ENCODE data around the gene OPRD1.
"Not testable (repeated sequence)": the region's sequence is repeated elsewhere in the genome, so short reads cannot be mapped to it uniquely, and the experiment has no call there.

OPRD1 gene

GRCh38 chr1:28836421-28836956, 24.5 kb downstream of the OPRD1 start:
- Histone ChIP-seq H3K4me2 (ENCODE audit: low read length) (no peak overlapping the region), H4K20me1 (ENCODE audit: insufficient read depth, low read length) (no peaks in the 10 kb centered on the region), H3K4me3 (ENCODE audit: low read length) (no peak overlapping the region), H3K9me3 (ENCODE audit: insufficient read depth, low read length) (no peaks in the 10 kb centered on the region), H2AFZ (ENCODE audit: low read depth, low read length) (no peak overlapping the region), H3K27me3 (ENCODE audit: low read depth, low read length) (no peaks in the 10 kb centered on the region), H3K27ac (ENCODE audit: low read length) (no peak overlapping the region), H3K9ac (ENCODE audit: low read length) (no peak overlapping the region), H3K4me1 (ENCODE audit: low read length) (no peaks in the 10 kb centered on the region), H3K36me3 (replicated peaks; ENCODE audit: low read depth, low read length) (no peaks in the 10 kb centered on the region), H3K79me2 (ENCODE audit: low read length) (no peaks in the 10 kb centered on the region)
- TF ChIP-seq EZH2phosphoT487 (IDR thresholded peaks at IDR 0.05; ENCODE audit: low read depth) (no peak), CTCF (IDR thresholded peaks at IDR 0.05; ENCODE audit: low read depth, low read length) (no peak)

- Histone ChIP-seq H3K27ac (ENCODE audit: low read length) (no peak overlapping the region), H3K36me3 (replicated peaks; ENCODE audit: low read depth, low read length) (no peaks in the 10 kb centered on the region), H3K4me2 (ENCODE audit: low read length) (no peak overlapping the region), H3K9ac (ENCODE audit: low read length) (no peak overlapping the region), H2AFZ (ENCODE audit: low read depth, low read length) (no peak overlapping the region), H3K4me3 (ENCODE audit: low read length) (no peak overlapping the region), H4K20me1 (ENCODE audit: insufficient read depth, low read length) (no peaks in the 10 kb centered on the region), H3K27me3 (ENCODE audit: low read depth, low read length) (no peaks in the 10 kb centered on the region), H3K79me2 (ENCODE audit: low read length) (no peaks in the 10 kb centered on the region), H3K4me1 (ENCODE audit: low read length) (no peaks in the 10 kb centered on the region; the same call in 1 of the 2 replicates), H3K9me3 (ENCODE audit: insufficient read depth, low read length) (no peaks in the 10 kb centered on the region)
- TF ChIP-seq EZH2phosphoT487 (IDR thresholded peaks at IDR 0.05; ENCODE audit: low read depth) (no peak), CTCF (IDR thresholded peaks at IDR 0.05; ENCODE audit: low read depth, low read length) (no peak)
These were observed 29.1 kb downstream of the OPRD1 start for GRCh38 chr1:28840928-28841544.

GRCh38 chr1:28845786-28846543, 34.0 kb downstream of the OPRD1 start:
- TF ChIP-seq EZH2phosphoT487 (IDR thresholded peaks at IDR 0.05; ENCODE audit: low read depth) (no peak), CTCF (IDR thresholded peaks at IDR 0.05; ENCODE audit: low read depth, low read length) (peak; percentile 23; the same call in 1 of the 2 replicates)
- no peaks in the 10 kb centered on the region for H3K36me3 ChIP-seq (replicated peaks; ENCODE audit: low read depth, low read length)
- no peak overlapping the region for H3K27ac ChIP-seq (ENCODE audit: low read length)
- no peak overlapping the region for H3K4me3 ChIP-seq (ENCODE audit: low read length)
- H3K9ac ChIP-seq (ENCODE audit: low read length) = no peak overlapping the region
- H3K79me2 ChIP-seq (ENCODE audit: low read length) = no peaks in the 10 kb centered on the region
- H3K4me2 ChIP-seq (ENCODE audit: low read length) = peak overlapping the region; percentile 12; the same call in 1 of the 2 replicates
- H3K4me1 ChIP-seq (ENCODE audit: low read length) = no peaks in the 10 kb centered on the region; the same call in 1 of the 2 replicates
- no peaks in the 10 kb centered on the region for H3K9me3 ChIP-seq (ENCODE audit: insufficient read depth, low read length)
- no peaks in the 10 kb centered on the region for H4K20me1 ChIP-seq (ENCODE audit: insufficient read depth, low read length)
- H2AFZ ChIP-seq (ENCODE audit: low read depth, low read length) = peak overlapping the region; percentile 90
- H3K27me3 ChIP-seq (ENCODE audit: low read depth, low read length) = no peaks in the 10 kb centered on the region

- not testable (repeated sequence) for H3K4me3 ChIP-seq (ENCODE audit: low read length); H3K36me3 ChIP-seq (replicated peaks; ENCODE audit: low read depth, low read length); H3K27ac ChIP-seq (ENCODE audit: low read length); H3K4me1 ChIP-seq (ENCODE audit: low read length); H4K20me1 ChIP-seq (ENCODE audit: insufficient read depth, low read length); H3K79me2 ChIP-seq (ENCODE audit: low read length); H2AFZ ChIP-seq (ENCODE audit: low read depth, low read length); H3K4me2 ChIP-seq (ENCODE audit: low read length); H3K27me3 ChIP-seq (ENCODE audit: low read depth, low read length); H3K9me3 ChIP-seq (ENCODE audit: insufficient read depth, low read length); H3K9ac ChIP-seq (ENCODE audit: low read length)
These were observed 35.2 kb downstream of the OPRD1 start for GRCh38 chr1:28847207-28847606.
